Left renal pelvis (tissue), 4 donors: ENCODE data around the gene HES3. TPM values are rescaled to one million over a fixed set of nuclear protein-coding genes. Genes with fewer than 3 reads are reported as not detected.

Experiments
- DNase-seq, 4 donors: peaks; one replicate each; pipeline ENCODE4 v3.0.0-alpha.2; 2013; ENCODE audit warnings: low read depth in 4 of 4, low spot score in 3 of 4
- polyA plus RNA-seq, 4 donors: library from polyadenylated mRNA; unstranded; fragments of 120-200 nt; gene quantifications; one replicate each; pipeline ENCODE4 v1.2.1, GENCODE V29; 2013; ENCODE audit not compliant: insufficient read length in 4 of 4

Gene HES3
- polyA plus RNA-seq, 4 donors = not detected

- DNase-seq = no peak
Observed at GRCh38 chr1:6276811-6277555, 33.0 kb downstream of the HES3 start.

- DNase-seq = no peak
Observed at GRCh38 chr1:6278263-6278662, 34.3 kb downstream of the HES3 start.

GRCh38 chr1:6279066-6279465 lies 35.1 kb downstream of the HES3 start:
- DNase-seq = no peak

GRCh38 chr1:6279613-6280383 lies 35.8 kb downstream of the HES3 start:
- no peak for DNase-seq

- DNase-seq = no peak
Observed at GRCh38 chr1:6280761-6281451, 36.9 kb downstream of the HES3 start.

- DNase-seq = no peak
Observed at GRCh38 chr1:6281511-6282402, 37.8 kb downstream of the HES3 start.

- no peak for DNase-seq
Observed at GRCh38 chr1:6282577-6283270, 38.7 kb downstream of the HES3 start.

- DNase-seq = no peak
Observed at GRCh38 chr1:6285336-6285735, 41.4 kb downstream of the HES3 start.

- no peak for DNase-seq
Observed at GRCh38 chr1:6286266-6286665, 42.3 kb downstream of the HES3 start.

GRCh38 chr1:6287029-6287428 lies 43.0 kb downstream of the HES3 start:
- DNase-seq = no peak

- no peak for DNase-seq
Observed at GRCh38 chr1:6287431-6287886, 43.5 kb downstream of the HES3 start.

GRCh38 chr1:6288026-6288425 lies 44.0 kb downstream of the HES3 start:
- DNase-seq = no peak

- no peak for DNase-seq
Observed at GRCh38 chr1:6288665-6289064, 44.7 kb downstream of the HES3 start.

- DNase-seq = no peak
Observed at GRCh38 chr1:6292102-6292501, 48.1 kb downstream of the HES3 start.

- no peak for DNase-seq
Observed at GRCh38 chr1:6294080-6294889, 50.3 kb downstream of the HES3 start.

- DNase-seq = no peak
Observed at GRCh38 chr1:6294890-6295556, 51.0 kb downstream of the HES3 start.
